ENCODE results near the gene SUN3.

The SUN3 gene

DNA sequence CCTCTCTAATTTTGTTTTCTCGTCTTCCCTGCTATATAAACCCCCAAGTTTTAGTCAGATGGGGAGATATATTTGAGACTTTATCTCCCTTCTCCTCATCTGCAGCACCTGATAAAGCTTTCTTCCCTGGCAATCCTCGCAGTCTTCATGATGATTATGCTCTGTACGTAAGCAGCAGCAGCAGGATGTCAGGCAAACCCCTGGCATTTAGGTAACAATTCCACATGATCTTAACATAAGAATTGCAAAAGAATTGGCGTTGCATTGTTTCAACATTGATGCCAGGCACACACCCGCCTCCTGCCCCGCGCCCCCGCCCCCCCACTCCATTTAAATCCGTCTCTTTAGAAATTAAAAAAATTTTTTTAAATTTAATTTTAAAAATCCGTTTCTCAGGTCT lies 86.8 kb downstream of the SUN3 start:
- DNase-seq, result no peak

DNA sequence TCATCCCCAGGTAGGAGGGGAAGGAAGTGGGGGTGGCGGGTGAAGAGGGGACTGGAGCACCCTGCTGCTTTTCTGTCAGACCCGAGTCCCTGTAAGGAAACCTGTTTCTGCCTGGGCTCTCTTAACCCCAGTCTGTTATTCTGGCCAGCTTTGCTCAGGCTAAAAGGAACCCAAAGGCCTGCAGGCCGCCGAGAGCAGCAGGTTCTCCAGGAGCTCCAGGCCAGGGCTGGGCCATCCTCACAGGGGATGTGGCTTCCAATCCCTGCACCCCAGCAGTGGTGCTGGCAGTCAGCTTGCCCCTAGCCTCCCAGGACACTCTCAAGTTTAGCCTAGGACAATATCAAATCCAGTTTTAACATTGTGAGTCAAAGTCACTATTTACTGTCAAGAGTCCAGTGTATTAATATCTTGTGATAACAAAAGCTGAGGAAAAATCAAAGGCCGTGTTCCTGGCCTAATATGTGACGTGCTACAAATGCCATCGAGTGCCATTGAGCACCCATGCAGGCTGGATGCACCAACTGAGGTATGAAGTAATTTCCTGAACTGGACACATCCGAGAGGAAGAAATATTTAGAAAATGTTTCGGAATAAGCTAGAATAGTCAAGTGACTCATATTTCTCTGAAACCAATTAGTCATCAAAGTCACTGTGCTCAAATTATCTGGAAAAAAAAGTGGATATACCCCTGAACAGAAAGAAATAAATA lies 87.6 kb downstream of the SUN3 start:
- peak; percentile 31 for DNase-seq

DNA sequence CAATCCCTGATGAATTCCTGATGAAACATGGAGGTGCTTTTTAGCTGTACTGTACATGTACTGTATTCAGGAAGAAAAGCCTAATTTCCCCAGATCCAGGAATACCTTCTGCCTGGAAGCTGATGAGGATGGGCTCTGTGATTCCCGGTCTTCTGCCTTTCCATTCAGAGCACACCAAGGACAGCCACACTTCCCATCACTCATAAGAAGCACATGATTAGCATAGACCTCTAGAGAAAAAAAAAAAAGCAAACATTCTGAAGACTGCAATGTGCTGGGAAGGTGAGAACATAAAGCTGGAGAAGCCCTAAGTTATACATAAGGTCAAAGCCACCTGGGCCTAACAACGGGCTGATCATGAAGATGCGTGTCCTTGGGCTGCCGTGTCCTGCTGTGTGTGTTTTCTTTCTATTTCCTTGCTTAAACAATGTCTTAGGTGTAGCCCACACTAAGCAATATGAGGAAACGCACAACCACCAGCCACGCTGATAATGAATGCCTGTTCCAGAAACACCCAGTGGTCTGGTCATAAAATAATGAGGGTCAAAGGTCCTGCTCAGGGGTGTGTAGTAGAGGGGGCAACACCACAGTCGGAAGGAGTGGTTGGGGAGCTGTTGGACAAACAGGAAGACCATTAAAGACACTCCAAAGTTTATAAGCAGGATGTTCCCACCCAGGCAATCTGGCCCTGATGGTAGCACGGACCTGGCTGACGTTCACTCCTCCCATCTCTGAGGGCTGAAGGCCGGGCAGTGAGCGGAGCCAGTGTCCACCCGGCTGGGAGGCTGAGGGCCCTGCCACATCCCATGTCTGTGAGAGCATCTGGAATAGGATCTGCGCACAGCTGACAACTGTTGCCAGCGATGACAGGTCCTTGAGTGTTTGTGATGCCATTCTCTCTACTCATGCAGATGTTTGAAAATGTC lies 88.6 kb downstream of the SUN3 start:
- no peak for DNase-seq

DNA sequence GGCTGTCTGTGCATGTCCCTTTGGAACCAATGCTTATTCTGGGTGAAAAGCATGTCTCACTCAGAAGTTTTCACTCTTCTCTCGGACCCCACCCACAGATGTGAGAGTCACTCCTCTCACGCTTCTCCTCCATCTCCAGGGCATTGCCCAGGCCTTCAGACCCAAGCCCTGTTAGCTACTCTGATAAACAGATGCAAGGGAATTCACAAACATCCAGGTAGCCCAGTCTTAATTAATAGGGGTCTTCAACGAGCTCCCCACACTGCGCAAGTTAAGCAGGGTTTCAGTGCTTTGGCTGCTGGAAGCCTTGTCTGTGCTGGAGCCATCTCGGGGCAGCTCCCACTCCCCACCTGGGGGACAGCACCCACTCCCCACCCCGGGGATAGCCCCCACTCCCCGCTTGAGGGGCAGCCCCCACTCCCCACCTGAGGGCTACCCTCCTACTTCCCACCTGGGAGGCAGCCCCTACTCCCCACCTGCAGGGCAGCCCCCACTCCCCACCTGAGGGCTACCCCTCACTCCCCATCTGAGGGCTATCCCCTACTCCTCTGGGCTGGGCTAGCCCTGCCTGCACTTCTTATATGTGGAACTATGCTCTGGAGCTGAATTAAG lies 89.4 kb downstream of the SUN3 start:
- DNase-seq, result no peak

DNA sequence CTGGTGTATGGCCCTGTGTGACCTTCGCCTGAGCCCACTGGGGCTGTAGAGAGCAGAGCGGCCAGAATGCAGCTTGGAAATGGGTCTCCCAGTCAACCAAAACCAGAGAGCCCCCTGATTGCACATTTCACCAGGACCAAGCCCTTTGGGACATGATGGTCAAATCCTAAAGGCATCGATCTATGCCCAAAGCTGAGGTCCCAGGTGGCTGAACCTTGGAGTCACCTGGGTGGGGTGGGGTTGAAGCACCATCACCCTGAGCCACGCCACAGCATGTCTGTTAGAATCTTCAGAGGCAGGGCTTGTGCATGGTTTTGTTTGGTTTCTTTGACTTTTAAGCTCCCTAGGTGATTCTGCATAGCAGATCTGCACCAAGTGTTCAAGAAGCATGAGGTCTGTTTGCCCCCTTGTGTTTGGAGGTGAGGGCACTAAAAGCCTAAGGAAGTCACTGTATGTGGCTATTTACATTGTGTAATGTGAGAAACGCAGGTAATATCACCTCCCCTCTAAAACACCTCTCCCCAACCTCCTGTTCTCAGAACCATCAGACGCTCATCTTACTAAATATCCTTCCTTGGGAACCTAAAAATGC lies 90.2 kb downstream of the SUN3 start:
- DNase-seq, result no peak

DNA sequence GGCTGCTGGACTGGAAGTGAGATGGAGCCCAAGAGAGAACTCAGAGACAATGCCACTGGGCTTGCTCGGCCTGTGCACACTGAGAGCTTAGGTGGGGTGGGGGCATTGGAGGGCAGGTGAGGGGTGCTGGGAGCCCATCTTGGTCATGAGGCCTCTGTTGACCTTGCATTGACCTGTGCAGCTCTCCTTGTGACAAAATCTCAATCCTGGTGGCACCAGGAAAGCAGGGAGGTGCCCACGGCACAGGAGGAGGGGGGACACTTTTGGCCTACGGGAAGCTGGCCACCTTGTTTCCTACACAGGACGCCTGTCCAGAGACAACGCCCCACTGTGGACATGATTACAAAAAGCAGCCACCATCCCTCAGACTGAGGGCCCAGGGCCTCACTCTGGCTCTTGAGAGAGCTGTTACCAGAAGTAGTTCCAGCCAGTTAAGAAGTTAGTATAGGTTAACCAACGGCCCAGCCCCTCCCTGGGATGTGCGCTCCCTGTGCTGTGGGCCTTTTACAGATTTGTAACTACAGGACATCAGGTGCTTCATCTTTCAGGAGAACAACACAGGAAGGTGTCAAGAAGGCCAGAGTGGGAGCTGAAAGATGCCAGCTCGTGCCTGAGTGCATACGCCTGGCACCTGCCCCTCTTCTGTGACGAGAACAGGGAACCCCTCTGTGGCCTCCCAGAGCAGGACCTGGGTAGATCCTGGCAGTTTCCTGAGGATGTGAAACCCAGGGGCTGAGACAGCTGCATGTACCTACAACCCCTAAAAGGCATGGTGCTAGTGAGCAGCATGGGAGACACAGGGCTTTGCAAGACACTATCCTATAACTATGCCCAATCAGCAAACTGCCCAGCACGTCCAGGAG lies 91.0 kb downstream of the SUN3 start:
- DNase-seq, result no peak
